Testis (tissue), 3 donors: ENCODE data around the gene HEATR5A. TPM values are rescaled to one million over a fixed set of nuclear protein-coding genes. Genes with fewer than 3 reads are reported as not detected.

Experiments used
- DNase-seq: peaks from one replicate; pipeline ENCODE4 v3.0.0-alpha.2; 2019
- H3K27ac ChIP-seq, 2 donors: fragments of 200-600 bp; sonication (generic); one replicate each; pipeline ENCODE4 v1.5.1; 2019
- H3K27me3 ChIP-seq: fragments of 200-600 bp; sonication (generic); one replicate; pipeline ENCODE4 v1.5.1; 2019
- H3K36me3 ChIP-seq: fragments of 200-600 bp; sonication (generic); one replicate; pipeline ENCODE4 v1.5.1; 2017; ENCODE audit warnings: low read depth; ENCODE audit errors: missing control alignments
- H3K4me1 ChIP-seq: fragments of 200-600 bp; sonication (generic); one replicate; pipeline ENCODE4 v1.5.1; 2019
- H3K4me3 ChIP-seq, 2 donors: fragments of 200-600 bp; sonication (generic); one replicate each; pipeline ENCODE4 v1.5.1; 2017 to 2019
- H3K9me3 ChIP-seq: fragments of 200-600 bp; sonication (generic); one replicate; pipeline ENCODE4 v1.5.1; 2017
- CTCF ChIP-seq, 3 experiments: fragments of 450-650 bp in 2 of 3; fragments of 200-600 bp in 1 of 3; sonication (generic) in 1 of 3; IDR thresholded peaks; one replicate each; pipeline ENCODE4 v1.5.1; 2016 to 2019; ENCODE audit warnings: antibody characterized with exemption in 3 of 3, mild to moderate bottlenecking in 2 of 3, moderate library complexity in 1 of 3
- POLR2A ChIP-seq: fragments of 450-650 bp; IDR thresholded peaks from one replicate; pipeline ENCODE4 v1.6.1; 2017; ENCODE audit warnings: antibody characterized with exemption, mild to moderate bottlenecking, moderate library complexity
- WGBS, 2 donors: methylation state at CpG; one replicate each; pipeline ENCODE4 v1.1.5; 2018; 5-methylcytosine and 5-hydroxymethylcytosine counted together
- intact Hi-C: fragments of 100-400 bp; cut with DNase I; formaldehyde crosslinking; loops from one replicate; pipeline ENCODE4 v1.15.1; 2023; ENCODE audit warnings: low total_unique reads
- polyA plus RNA-seq: library from polyadenylated mRNA; stranded (reverse); fragments of 350-450 nt; fragmentation: Illumina TruSeq; extraction: RNeasy Lipid Tissue Mini Kit (QIAGEN cat#74804); gene quantifications from one replicate; pipeline ENCODE4 v1.2.3, GENCODE V29; 2014; ENCODE audit warnings: low read depth, low replicate concordance; ENCODE audit not compliant: insufficient read depth
- total RNA-seq, 2 donors: library from RNA; depleted of rRNA; stranded (reverse); fragments of >200 nt; gene quantifications; one replicate each; pipeline ENCODE4 v1.2.3, GENCODE V29; 2016

HEATR5A gene
- total and polyA plus RNA-seq, 3 donors from 2014 or later = 19.6 to 39.8 (median 33.0) TPM

GRCh38 chr14:31291210-31291609 is 129.1 kb downstream of the HEATR5A start:
- Histone ChIP-seq H3K9me3 (no peaks in the 10 kb centered on the region), H3K36me3 (no peaks in the 10 kb centered on the region), H3K27me3 (no peaks in the 10 kb centered on the region), H3K4me1 (no peaks in the 10 kb centered on the region), H3K27ac (no peak overlapping the region), H3K4me3 (no peak overlapping the region)
- intact Hi-C loops = no loop called here
- TF ChIP-seq CTCF (IDR thresholded peaks at IDR 0.05) (no peak), POLR2A (no peak)
- no peak for DNase-seq

GRCh38 chr14:31287294-31287972 is 132.9 kb downstream of the HEATR5A start:
- no peaks in the 10 kb centered on the region for H3K4me1 ChIP-seq
- no peaks in the 10 kb centered on the region for H3K27me3 ChIP-seq
- no peaks in the 10 kb centered on the region for H3K36me3 ChIP-seq
- H3K9me3 ChIP-seq = no peaks in the 10 kb centered on the region
- no peak for DNase-seq
- no peak overlapping the region for H3K27ac ChIP-seq
- 91 to 92% methylated on average over 4 of the region's 4 CpGs for WGBS, 2 donors
- intact Hi-C loops = no loop called here
- TF ChIP-seq POLR2A (no peak), CTCF (IDR thresholded peaks at IDR 0.05) (no peak)
- no peak overlapping the region for H3K4me3 ChIP-seq

GRCh38 chr14:31286456-31287293 is 133.7 kb downstream of the HEATR5A start:
- 94 to 95% methylated on average over 12 of the region's 12 CpGs for WGBS, 2 donors
- no peak for TF ChIP-seq CTCF (IDR thresholded peaks at IDR 0.05)
- no peak for TF ChIP-seq POLR2A
- Histone ChIP-seq H3K27me3 (no peaks in the 10 kb centered on the region), H3K9me3 (no peaks in the 10 kb centered on the region), H3K4me3 (no peak overlapping the region), H3K4me1 (no peaks in the 10 kb centered on the region), H3K36me3 (no peaks in the 10 kb centered on the region), H3K27ac (no peak overlapping the region)
- no peak for DNase-seq
- intact Hi-C loops = no loop called here

- WGBS, 2 donors = 42 to 57% methylated on average over 3 of the region's 3 CpGs
- Histone ChIP-seq H3K27me3 (no peaks in the 10 kb centered on the region), H3K4me3 (no peak overlapping the region), H3K36me3 (no peaks in the 10 kb centered on the region), H3K9me3 (no peaks in the 10 kb centered on the region), H3K4me1 (no peaks in the 10 kb centered on the region), H3K27ac (no peak overlapping the region)
- intact Hi-C loops = no loop called here
- no peak for DNase-seq
- TF ChIP-seq CTCF (IDR thresholded peaks at IDR 0.05) = no peak
- TF ChIP-seq POLR2A = no peak
These were observed 136.6 kb downstream of the HEATR5A start for GRCh38 chr14:31283578-31284252.
